ENCODE measurements around the gene SNRNP48. TPM values are rescaled to one million over a fixed set of nuclear protein-coding genes. Genes with fewer than 3 reads are reported as not detected.

The SNRNP48 gene
- polyA plus RNA-seq, 2 donors, result 3.2 to 3.5 TPM

- H3K4me1 ChIP-seq (ENCODE audit: control insufficient read depth in 2 of 2, insufficient read depth in 2 of 2, low read length in 1 of 2), result no peaks in the 10 kb centered on the region
- H3K4me3 ChIP-seq (ENCODE audit: low read depth in 1 of 2, low read length in 2 of 2), result no peak overlapping the region
- H3K27me3 ChIP-seq (ENCODE audit: control insufficient read depth in 1 of 2, insufficient read depth in 2 of 2, low read length in 2 of 2), result no peaks in the 10 kb centered on the region
- H3K27ac ChIP-seq (ENCODE audit: low read depth in 2 of 2, low read length in 1 of 2), result no peak overlapping the region
- H3K9me3 ChIP-seq (ENCODE audit: control insufficient read depth in 2 of 2, insufficient read depth in 1 of 2, low read depth in 1 of 2, low read length in 1 of 2), result no peaks in the 10 kb centered on the region
- 16 to 20% methylated on average over 7 of the region's 7 CpGs for WGBS, 2 donors
- peaks cover 5 to 8% of the 10 kb centered on the region in 2 donors for H3K36me3 ChIP-seq (ENCODE audit: control insufficient read depth in 2 of 2, insufficient read depth in 2 of 2, low read length in 1 of 2)
Observed at GRCh38 chr6:7615611-7616383, 25.8 kb downstream of the SNRNP48 start.

- no peak overlapping the region for H3K27ac ChIP-seq (ENCODE audit: low read depth in 2 of 2, low read length in 1 of 2)
- peaks cover 0 to under 1% of the 10 kb centered on the region in 2 donors for H3K36me3 ChIP-seq (ENCODE audit: control insufficient read depth in 2 of 2, insufficient read depth in 2 of 2, low read length in 1 of 2)
- WGBS, 2 donors, result 32 to 46% methylated on average over 12 of the region's 12 CpGs
- no peaks in the 10 kb centered on the region for H3K9me3 ChIP-seq (ENCODE audit: control insufficient read depth in 2 of 2, insufficient read depth in 1 of 2, low read depth in 1 of 2, low read length in 1 of 2)
- no peaks in the 10 kb centered on the region for H3K27me3 ChIP-seq (ENCODE audit: control insufficient read depth in 1 of 2, insufficient read depth in 2 of 2, low read length in 2 of 2)
- H3K4me3 ChIP-seq (ENCODE audit: low read depth in 1 of 2, low read length in 2 of 2), result no peak overlapping the region
- H3K4me1 ChIP-seq (ENCODE audit: control insufficient read depth in 2 of 2, insufficient read depth in 2 of 2, low read length in 1 of 2), result no peaks in the 10 kb centered on the region
Observed at GRCh38 chr6:7617801-7618764, 28.1 kb downstream of the SNRNP48 start.

GRCh38 chr6:7621761-7622160 lies 31.8 kb downstream of the SNRNP48 start:
- H3K9me3 ChIP-seq (ENCODE audit: control insufficient read depth in 2 of 2, insufficient read depth in 1 of 2, low read depth in 1 of 2, low read length in 1 of 2), result no peaks in the 10 kb centered on the region
- 72 to 82% methylated on average over 5 of the region's 5 CpGs for WGBS, 2 donors
- H3K27me3 ChIP-seq (ENCODE audit: control insufficient read depth in 1 of 2, insufficient read depth in 2 of 2, low read length in 2 of 2), result no peaks in the 10 kb centered on the region
- no peak overlapping the region for H3K27ac ChIP-seq (ENCODE audit: low read depth in 2 of 2, low read length in 1 of 2)
- no peaks in the 10 kb centered on the region for H3K36me3 ChIP-seq (ENCODE audit: control insufficient read depth in 2 of 2, insufficient read depth in 2 of 2, low read length in 1 of 2)
- H3K4me3 ChIP-seq (ENCODE audit: low read depth in 1 of 2, low read length in 2 of 2), result no peak overlapping the region
- H3K4me1 ChIP-seq (ENCODE audit: control insufficient read depth in 2 of 2, insufficient read depth in 2 of 2, low read length in 1 of 2), result no peaks in the 10 kb centered on the region

GRCh38 chr6:7624796-7625710 lies 35.1 kb downstream of the SNRNP48 start:
- Histone ChIP-seq H3K9me3 (ENCODE audit: control insufficient read depth in 2 of 2, insufficient read depth in 1 of 2, low read depth in 1 of 2, low read length in 1 of 2) (no peaks in the 10 kb centered on the region), H3K27me3 (ENCODE audit: control insufficient read depth in 1 of 2, insufficient read depth in 2 of 2, low read length in 2 of 2) (peaks cover 0 to 4% of the 10 kb centered on the region in 2 donors), H3K4me1 (ENCODE audit: control insufficient read depth in 2 of 2, insufficient read depth in 2 of 2, low read length in 1 of 2) (no peaks in the 10 kb centered on the region), H3K36me3 (ENCODE audit: control insufficient read depth in 2 of 2, insufficient read depth in 2 of 2, low read length in 1 of 2) (no peaks in the 10 kb centered on the region), H3K27ac (ENCODE audit: low read depth in 2 of 2, low read length in 1 of 2) (no peak overlapping the region), H3K4me3 (ENCODE audit: low read depth in 1 of 2, low read length in 2 of 2) (no peak overlapping the region)
- WGBS, 2 donors, result 64 to 68% methylated on average over 4 of the region's 4 CpGs

- Histone ChIP-seq H3K27me3 (ENCODE audit: control insufficient read depth in 1 of 2, insufficient read depth in 2 of 2, low read length in 2 of 2) (peaks cover 0 to 4% of the 10 kb centered on the region in 2 donors), H3K27ac (ENCODE audit: low read depth in 2 of 2, low read length in 1 of 2) (no peak overlapping the region), H3K4me1 (ENCODE audit: control insufficient read depth in 2 of 2, insufficient read depth in 2 of 2, low read length in 1 of 2) (no peaks in the 10 kb centered on the region), H3K4me3 (ENCODE audit: low read depth in 1 of 2, low read length in 2 of 2) (no peak overlapping the region), H3K9me3 (ENCODE audit: control insufficient read depth in 2 of 2, insufficient read depth in 1 of 2, low read depth in 1 of 2, low read length in 1 of 2) (no peaks in the 10 kb centered on the region), H3K36me3 (ENCODE audit: control insufficient read depth in 2 of 2, insufficient read depth in 2 of 2, low read length in 1 of 2) (no peaks in the 10 kb centered on the region)
- 82 to 88% methylated on average over 2 of the region's 2 CpGs for WGBS, 2 donors
Observed at GRCh38 chr6:7628479-7628878, 38.5 kb downstream of the SNRNP48 start.

GRCh38 chr6:7628909-7629308 lies 38.9 kb downstream of the SNRNP48 start:
- Histone ChIP-seq H3K27me3 (ENCODE audit: control insufficient read depth in 1 of 2, insufficient read depth in 2 of 2, low read length in 2 of 2) (peaks cover 0 to 4% of the 10 kb centered on the region in 2 donors), H3K27ac (ENCODE audit: low read depth in 2 of 2, low read length in 1 of 2) (no peak overlapping the region), H3K9me3 (ENCODE audit: control insufficient read depth in 2 of 2, insufficient read depth in 1 of 2, low read depth in 1 of 2, low read length in 1 of 2) (no peaks in the 10 kb centered on the region), H3K4me3 (ENCODE audit: low read depth in 1 of 2, low read length in 2 of 2) (no peak overlapping the region), H3K36me3 (ENCODE audit: control insufficient read depth in 2 of 2, insufficient read depth in 2 of 2, low read length in 1 of 2) (no peaks in the 10 kb centered on the region), H3K4me1 (ENCODE audit: control insufficient read depth in 2 of 2, insufficient read depth in 2 of 2, low read length in 1 of 2) (no peaks in the 10 kb centered on the region)
- WGBS, 2 donors, result 84% methylated on average over 11 of the region's 11 CpGs

- H3K4me1 ChIP-seq (ENCODE audit: control insufficient read depth in 2 of 2, insufficient read depth in 2 of 2, low read length in 1 of 2), result no peaks in the 10 kb centered on the region
- no peaks in the 10 kb centered on the region for H3K36me3 ChIP-seq (ENCODE audit: control insufficient read depth in 2 of 2, insufficient read depth in 2 of 2, low read length in 1 of 2)
- no peak overlapping the region for H3K4me3 ChIP-seq (ENCODE audit: low read depth in 1 of 2, low read length in 2 of 2)
- no peaks in the 10 kb centered on the region for H3K9me3 ChIP-seq (ENCODE audit: control insufficient read depth in 2 of 2, insufficient read depth in 1 of 2, low read depth in 1 of 2, low read length in 1 of 2)
- WGBS, 2 donors, result 56 to 58% methylated on average over 2 of the region's 2 CpGs
- peaks cover 0 to 4% of the 10 kb centered on the region in 2 donors for H3K27me3 ChIP-seq (ENCODE audit: control insufficient read depth in 1 of 2, insufficient read depth in 2 of 2, low read length in 2 of 2)
- H3K27ac ChIP-seq (ENCODE audit: low read depth in 2 of 2, low read length in 1 of 2), result no peak overlapping the region
Observed at GRCh38 chr6:7629321-7629720, 39.3 kb downstream of the SNRNP48 start.

- H3K27ac ChIP-seq (ENCODE audit: low read depth in 2 of 2, low read length in 1 of 2), result no peak overlapping the region
- 85 to 87% methylated on average over 5 of the region's 5 CpGs for WGBS, 2 donors
- no peak overlapping the region for H3K4me3 ChIP-seq (ENCODE audit: low read depth in 1 of 2, low read length in 2 of 2)
- H3K27me3 ChIP-seq (ENCODE audit: control insufficient read depth in 1 of 2, insufficient read depth in 2 of 2, low read length in 2 of 2), result peaks cover 0 to 4% of the 10 kb centered on the region in 2 donors
- H3K4me1 ChIP-seq (ENCODE audit: control insufficient read depth in 2 of 2, insufficient read depth in 2 of 2, low read length in 1 of 2), result no peaks in the 10 kb centered on the region
- H3K36me3 ChIP-seq (ENCODE audit: control insufficient read depth in 2 of 2, insufficient read depth in 2 of 2, low read length in 1 of 2), result no peaks in the 10 kb centered on the region
- no peaks in the 10 kb centered on the region for H3K9me3 ChIP-seq (ENCODE audit: control insufficient read depth in 2 of 2, insufficient read depth in 1 of 2, low read depth in 1 of 2, low read length in 1 of 2)
Observed at GRCh38 chr6:7630792-7631191, 40.8 kb downstream of the SNRNP48 start.

GRCh38 chr6:7631466-7631865 lies 41.5 kb downstream of the SNRNP48 start:
- peaks cover 0 to 4% of the 10 kb centered on the region in 2 donors for H3K27me3 ChIP-seq (ENCODE audit: control insufficient read depth in 1 of 2, insufficient read depth in 2 of 2, low read length in 2 of 2)
- H3K4me3 ChIP-seq (ENCODE audit: low read depth in 1 of 2, low read length in 2 of 2), result no peak overlapping the region
- no peaks in the 10 kb centered on the region for H3K9me3 ChIP-seq (ENCODE audit: control insufficient read depth in 2 of 2, insufficient read depth in 1 of 2, low read depth in 1 of 2, low read length in 1 of 2)
- H3K36me3 ChIP-seq (ENCODE audit: control insufficient read depth in 2 of 2, insufficient read depth in 2 of 2, low read length in 1 of 2), result no peaks in the 10 kb centered on the region
- WGBS, 2 donors, result 56 to 61% methylated on average over 5 of the region's 5 CpGs
- H3K27ac ChIP-seq (ENCODE audit: low read depth in 2 of 2, low read length in 1 of 2), result no peak overlapping the region
- no peaks in the 10 kb centered on the region for H3K4me1 ChIP-seq (ENCODE audit: control insufficient read depth in 2 of 2, insufficient read depth in 2 of 2, low read length in 1 of 2)
